C4-2B (cell line): Measurements from ENCODE around the gene PLCB2.

Experiments used
- CTCF ChIP-seq: fragments of 450-650 bp; conservative IDR thresholded peaks from 2 replicates; pipeline ENCODE4 v1.5.1; 2017; ENCODE audit warnings: mild to moderate bottlenecking
- ZFX ChIP-seq: fragments of 450-650 bp; IDR thresholded peaks from 2 replicates; pipeline ENCODE4 v1.6.1; 2017

- TF ChIP-seq CTCF (no peak), ZFX (no peak)
These were observed 11.7 kb downstream of the PLCB2 start for GRCh38 chr15:40295877-40296560.
